Measurements from ENCODE around the gene CLDN18. TPM values are rescaled to one million over a fixed set of nuclear protein-coding genes. Genes with fewer than 3 reads are reported as not detected.

The CLDN18 gene
- polyA plus RNA-seq, 4 donors: 0.19 to 2.7 (median 0.36) TPM

DNA sequence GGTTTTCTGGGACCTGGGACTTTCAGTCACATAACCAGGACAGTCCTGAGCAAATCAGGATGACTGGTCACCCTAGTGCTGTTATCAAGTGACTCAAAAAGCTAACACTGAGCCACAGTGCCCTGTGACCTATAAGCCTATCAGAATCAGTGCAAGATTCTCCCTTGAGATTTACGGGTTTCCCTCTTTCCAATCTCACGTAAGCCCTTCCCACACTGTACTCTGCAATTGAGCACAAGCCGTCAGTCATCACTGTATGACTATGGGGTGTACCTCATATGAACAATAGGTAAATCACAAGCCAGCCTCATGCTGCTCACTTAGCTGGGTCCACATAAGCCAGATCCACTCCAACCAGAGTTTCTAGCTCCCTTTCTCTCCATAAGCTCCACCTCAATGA, 21.0 kb upstream of the CLDN18 start:
- FAIRE-seq: no peak
- no peak for DNase-seq

DNA sequence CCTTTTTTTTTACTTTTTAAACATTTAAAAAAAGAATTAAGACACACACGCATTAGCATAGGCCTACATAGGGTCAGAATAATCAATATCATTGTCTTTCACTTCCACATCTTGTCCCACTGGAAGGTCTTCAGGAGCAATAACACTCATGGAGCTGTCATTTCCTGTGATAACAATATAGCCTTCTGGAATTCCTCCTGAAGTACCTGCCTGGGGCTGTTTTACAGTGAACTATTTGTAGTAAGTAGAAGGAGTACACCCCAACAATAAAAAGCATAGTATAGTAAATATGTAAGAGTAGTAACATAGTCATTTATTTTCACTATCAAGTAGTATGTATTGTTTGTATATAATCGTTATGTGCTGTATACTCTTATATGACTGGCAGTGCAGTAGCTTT, 19.5 kb upstream of the CLDN18 start:
- no peak for FAIRE-seq
- H3K4me1 ChIP-seq (ENCODE audit: control insufficient read depth in 3 of 3, insufficient read depth in 2 of 3, low read depth in 1 of 3, low read length in 2 of 3): no peaks in the 10 kb centered on the region
- no peaks in the 10 kb centered on the region for H3K36me3 ChIP-seq (ENCODE audit: control insufficient read depth in 3 of 3, insufficient read depth in 2 of 3, low read depth in 1 of 3, low read length in 3 of 3)
- 69 to 76% (median 72%) methylated on average over 2 of the region's 2 CpGs for WGBS, 3 donors
- no peaks in the 10 kb centered on the region for H3K27me3 ChIP-seq (ENCODE audit: control insufficient read depth in 3 of 3, insufficient read depth in 3 of 3, low read length in 3 of 3)
- DNase-seq: no peak
- no peak overlapping the region for H3K27ac ChIP-seq (ENCODE audit: low read depth in 1 of 3, low read length in 2 of 3)
- no peaks in the 10 kb centered on the region for H3K9me3 ChIP-seq (ENCODE audit: control insufficient read depth in 2 of 2, insufficient read depth in 1 of 2, low read depth in 1 of 2, low read length in 1 of 2)
- no peak overlapping the region for H3K4me3 ChIP-seq (ENCODE audit: low read depth in 1 of 3, low read length in 3 of 3)

More for the DNA sequence above, 21.0 kb upstream of the CLDN18 start:
- Histone ChIP-seq H3K4me1 (ENCODE audit: control insufficient read depth in 3 of 3, insufficient read depth in 2 of 3, low read depth in 1 of 3, low read length in 2 of 3) (no peaks in the 10 kb centered on the region), H3K27me3 (ENCODE audit: control insufficient read depth in 3 of 3, insufficient read depth in 3 of 3, low read length in 3 of 3) (no peaks in the 10 kb centered on the region), H3K27ac (ENCODE audit: low read depth in 1 of 3, low read length in 2 of 3) (peak overlapping the region in 1 of 3 donors; percentile 51), H3K9me3 (ENCODE audit: control insufficient read depth in 2 of 2, insufficient read depth in 1 of 2, low read depth in 1 of 2, low read length in 1 of 2) (no peaks in the 10 kb centered on the region), H3K4me3 (ENCODE audit: low read depth in 1 of 3, low read length in 3 of 3) (no peak overlapping the region), H3K36me3 (ENCODE audit: control insufficient read depth in 3 of 3, insufficient read depth in 2 of 3, low read depth in 1 of 3, low read length in 3 of 3) (no peaks in the 10 kb centered on the region)
- 65 to 72% (median 70%) methylated on average over 3 of the region's 3 CpGs for WGBS, 3 donors

DNA sequence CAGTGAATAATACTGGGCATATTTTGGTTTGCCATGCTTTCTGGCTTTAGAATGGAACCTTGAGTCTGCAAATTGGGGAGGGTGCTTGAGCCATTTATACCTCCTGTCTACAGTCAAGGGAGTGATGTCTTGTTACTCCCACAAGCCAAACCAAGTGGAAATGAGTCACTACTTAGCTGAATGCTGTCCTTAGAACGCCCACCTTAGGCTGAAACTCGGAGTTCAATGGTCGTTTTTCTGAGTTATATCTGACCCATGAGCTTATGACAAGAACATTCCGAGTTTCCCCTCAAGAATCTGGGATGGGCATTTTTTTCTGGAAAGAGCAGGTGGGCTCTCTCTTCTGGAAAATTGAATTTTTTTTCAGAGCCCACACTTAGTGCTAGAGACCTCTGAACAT, 17.4 kb upstream of the CLDN18 start:
- DNase-seq: no peak
- Histone ChIP-seq H3K4me1 (ENCODE audit: control insufficient read depth in 3 of 3, insufficient read depth in 2 of 3, low read depth in 1 of 3, low read length in 2 of 3) (no peaks in the 10 kb centered on the region), H3K9me3 (ENCODE audit: control insufficient read depth in 2 of 2, insufficient read depth in 1 of 2, low read depth in 1 of 2, low read length in 1 of 2) (no peaks in the 10 kb centered on the region), H3K27ac (ENCODE audit: low read depth in 1 of 3, low read length in 2 of 3) (no peak overlapping the region), H3K27me3 (ENCODE audit: control insufficient read depth in 3 of 3, insufficient read depth in 3 of 3, low read length in 3 of 3) (no peaks in the 10 kb centered on the region), H3K36me3 (ENCODE audit: control insufficient read depth in 3 of 3, insufficient read depth in 2 of 3, low read depth in 1 of 3, low read length in 3 of 3) (no peaks in the 10 kb centered on the region), H3K4me3 (ENCODE audit: low read depth in 1 of 3, low read length in 3 of 3) (no peak overlapping the region)
- FAIRE-seq: no peak
- WGBS, 3 donors: 58 to 65% (median 63%) methylated on average over 4 of the region's 4 CpGs

DNA sequence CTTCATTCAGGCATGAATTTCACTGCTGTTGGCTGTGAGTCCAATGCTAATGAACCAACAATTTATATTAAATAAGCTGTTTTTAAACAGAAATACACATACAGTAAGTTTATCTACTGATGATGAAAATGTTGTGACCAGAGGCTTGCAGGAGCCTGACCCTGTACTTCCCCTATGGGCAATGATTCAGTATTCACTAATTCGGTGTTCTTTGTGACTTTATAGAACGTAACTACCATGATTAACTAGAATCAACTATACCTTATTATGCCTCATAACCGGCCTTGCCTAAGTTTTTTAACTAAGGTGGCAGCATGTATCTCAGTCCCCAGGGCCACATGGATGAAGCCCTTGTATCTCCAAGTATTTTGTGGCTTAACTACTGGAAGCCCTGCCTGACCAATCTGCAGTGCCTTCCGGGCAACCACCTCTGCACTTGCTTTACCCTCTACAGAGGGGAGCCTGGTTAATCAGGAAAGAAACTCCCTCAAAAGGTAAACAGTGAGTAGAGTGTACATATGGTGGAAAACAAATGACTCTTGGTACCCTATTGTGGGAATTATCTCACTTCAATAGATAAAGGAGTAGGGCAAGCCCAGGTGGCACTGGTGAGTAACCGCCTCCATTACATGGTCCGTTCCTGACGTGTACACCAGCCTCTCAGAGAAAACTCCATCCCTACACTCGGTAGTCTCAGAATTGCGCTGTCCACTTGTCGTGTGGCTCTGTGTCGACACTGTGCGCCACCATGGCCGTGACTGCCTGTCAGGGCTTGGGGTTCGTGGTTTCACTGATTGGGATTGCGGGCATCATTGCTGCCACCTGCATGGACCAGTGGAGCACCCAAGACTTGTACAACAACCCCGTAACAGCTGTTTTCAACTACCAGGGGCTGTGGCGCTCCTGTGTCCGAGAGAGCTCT, 11.6 kb upstream of the CLDN18 start:
- H3K27ac ChIP-seq (ENCODE audit: low read depth in 1 of 3, low read length in 2 of 3): no peak overlapping the region
- no peaks in the 10 kb centered on the region for H3K36me3 ChIP-seq (ENCODE audit: control insufficient read depth in 3 of 3, insufficient read depth in 2 of 3, low read depth in 1 of 3, low read length in 3 of 3)
- no peak overlapping the region for H3K4me3 ChIP-seq (ENCODE audit: low read depth in 1 of 3, low read length in 3 of 3)
- WGBS, 3 donors: 81 to 88% (median 84%) methylated on average over 18 of the region's 18 CpGs
- no peaks in the 10 kb centered on the region for H3K4me1 ChIP-seq (ENCODE audit: control insufficient read depth in 3 of 3, insufficient read depth in 2 of 3, low read depth in 1 of 3, low read length in 2 of 3)
- H3K9me3 ChIP-seq (ENCODE audit: control insufficient read depth in 2 of 2, insufficient read depth in 1 of 2, low read depth in 1 of 2, low read length in 1 of 2): no peaks in the 10 kb centered on the region
- no peaks in the 10 kb centered on the region for H3K27me3 ChIP-seq (ENCODE audit: control insufficient read depth in 3 of 3, insufficient read depth in 3 of 3, low read length in 3 of 3)
- no peak for DNase-seq
- no peak for FAIRE-seq

DNA sequence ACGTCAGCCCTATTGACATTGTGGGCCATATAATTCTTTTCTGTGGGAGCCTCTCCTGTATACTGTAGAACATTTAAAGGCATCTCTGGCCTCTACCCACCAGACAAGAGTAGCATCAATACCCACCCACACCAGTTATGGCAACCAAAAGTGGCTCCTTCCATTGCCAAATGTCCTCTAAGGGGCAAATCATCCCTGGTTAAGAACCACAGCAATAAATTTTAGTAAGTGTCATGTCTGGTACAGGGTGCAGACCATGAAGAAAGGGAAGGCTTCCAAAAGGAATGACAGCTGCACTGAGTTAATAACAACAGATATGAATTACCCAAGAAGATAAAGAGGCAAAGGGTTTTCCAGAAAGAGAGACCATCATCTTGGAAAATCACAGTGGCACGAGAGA, 6.9 kb upstream of the CLDN18 start:
- Histone ChIP-seq H3K27me3 (ENCODE audit: control insufficient read depth in 3 of 3, insufficient read depth in 3 of 3, low read length in 3 of 3) (no peaks in the 10 kb centered on the region), H3K4me3 (ENCODE audit: low read depth in 1 of 3, low read length in 3 of 3) (no peak overlapping the region), H3K27ac (ENCODE audit: low read depth in 1 of 3, low read length in 2 of 3) (no peak overlapping the region), H3K9me3 (ENCODE audit: control insufficient read depth in 2 of 2, insufficient read depth in 1 of 2, low read depth in 1 of 2, low read length in 1 of 2) (no peaks in the 10 kb centered on the region), H3K36me3 (ENCODE audit: control insufficient read depth in 3 of 3, insufficient read depth in 2 of 3, low read depth in 1 of 3, low read length in 3 of 3) (no peaks in the 10 kb centered on the region), H3K4me1 (ENCODE audit: control insufficient read depth in 3 of 3, insufficient read depth in 2 of 3, low read depth in 1 of 3, low read length in 2 of 3) (no peaks in the 10 kb centered on the region)
- FAIRE-seq: no peak
- 46 to 61% (median 53%) methylated on average over 2 of the region's 2 CpGs for WGBS, 3 donors
- DNase-seq: no peak

DNA sequence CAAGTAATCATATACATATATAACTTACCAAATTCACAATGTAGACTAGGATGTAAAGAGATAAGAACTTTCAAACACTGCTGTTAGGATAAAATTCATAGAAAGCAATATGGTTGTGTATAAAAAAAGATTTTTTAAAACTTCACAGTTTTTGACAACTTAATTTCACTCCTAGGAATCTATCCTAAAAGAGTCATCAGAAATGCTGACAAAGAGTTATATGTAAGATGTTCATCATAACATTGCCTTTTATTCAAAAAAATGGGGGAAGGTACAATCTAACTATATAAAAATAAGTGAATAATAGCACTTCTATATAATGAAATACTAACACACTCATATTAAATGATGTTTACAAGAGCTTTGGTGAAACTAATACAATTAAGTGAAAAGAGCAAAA, 4.3 kb upstream of the CLDN18 start:
- Histone ChIP-seq H3K4me3 (ENCODE audit: low read depth in 1 of 3, low read length in 3 of 3) (no peak overlapping the region), H3K4me1 (ENCODE audit: control insufficient read depth in 3 of 3, insufficient read depth in 2 of 3, low read depth in 1 of 3, low read length in 2 of 3) (no peaks in the 10 kb centered on the region), H3K9me3 (ENCODE audit: control insufficient read depth in 2 of 2, insufficient read depth in 1 of 2, low read depth in 1 of 2, low read length in 1 of 2) (no peaks in the 10 kb centered on the region), H3K27me3 (ENCODE audit: control insufficient read depth in 3 of 3, insufficient read depth in 3 of 3, low read length in 3 of 3) (no peaks in the 10 kb centered on the region), H3K27ac (ENCODE audit: low read depth in 1 of 3, low read length in 2 of 3) (no peak overlapping the region), H3K36me3 (ENCODE audit: control insufficient read depth in 3 of 3, insufficient read depth in 2 of 3, low read depth in 1 of 3, low read length in 3 of 3) (no peaks in the 10 kb centered on the region)
- FAIRE-seq (no peak), DNase-seq (no peak)

DNA sequence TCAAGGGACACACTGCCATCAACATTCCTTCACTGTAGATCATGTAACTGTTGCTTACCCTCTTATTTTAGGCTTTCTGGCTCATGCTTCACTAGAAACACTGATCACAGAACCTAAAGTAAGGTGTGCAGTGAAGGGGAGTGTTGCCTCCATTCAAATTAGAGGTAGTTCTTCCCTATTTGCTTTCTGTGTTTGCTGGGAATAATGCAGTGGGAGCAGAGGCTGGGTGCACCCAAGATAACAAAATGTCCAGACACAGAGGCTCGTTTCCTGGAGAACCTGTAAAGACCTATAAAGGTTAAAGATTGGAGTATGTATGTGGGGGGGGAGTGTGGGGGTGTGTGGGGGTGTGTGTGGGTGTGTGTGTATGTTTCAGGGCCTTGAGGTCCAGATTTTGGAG, 2.1 kb upstream of the CLDN18 start:
- H3K27me3 ChIP-seq (ENCODE audit: control insufficient read depth in 3 of 3, insufficient read depth in 3 of 3, low read length in 3 of 3): no peaks in the 10 kb centered on the region
- no peaks in the 10 kb centered on the region for H3K36me3 ChIP-seq (ENCODE audit: control insufficient read depth in 3 of 3, insufficient read depth in 2 of 3, low read depth in 1 of 3, low read length in 3 of 3)
- DNase-seq (no peak), FAIRE-seq (no peak)
- H3K4me3 ChIP-seq (ENCODE audit: low read depth in 1 of 3, low read length in 3 of 3): no peak overlapping the region
- H3K4me1 ChIP-seq (ENCODE audit: control insufficient read depth in 3 of 3, insufficient read depth in 2 of 3, low read depth in 1 of 3, low read length in 2 of 3): no peaks in the 10 kb centered on the region
- WGBS, 3 donors: 18 to 44% (median 24%) methylated on average over 1 of the region's 1 CpG
- H3K9me3 ChIP-seq (ENCODE audit: control insufficient read depth in 2 of 2, insufficient read depth in 1 of 2, low read depth in 1 of 2, low read length in 1 of 2): no peaks in the 10 kb centered on the region
- H3K27ac ChIP-seq (ENCODE audit: low read depth in 1 of 3, low read length in 2 of 3): no peak overlapping the region

DNA sequence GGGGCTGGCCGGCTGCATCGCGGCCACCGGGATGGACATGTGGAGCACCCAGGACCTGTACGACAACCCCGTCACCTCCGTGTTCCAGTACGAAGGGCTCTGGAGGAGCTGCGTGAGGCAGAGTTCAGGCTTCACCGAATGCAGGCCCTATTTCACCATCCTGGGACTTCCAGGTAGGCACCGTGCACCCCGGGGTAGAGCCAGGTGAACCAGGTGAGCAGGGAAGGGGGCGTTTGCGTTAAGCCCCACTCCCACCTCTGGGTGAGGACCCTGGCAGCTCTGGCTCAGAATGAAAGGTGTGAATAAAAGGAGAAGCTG, 267 bp downstream of the CLDN18 start:
- Histone ChIP-seq H3K4me1 (ENCODE audit: control insufficient read depth in 3 of 3, insufficient read depth in 2 of 3, low read depth in 1 of 3, low read length in 2 of 3) (no peaks in the 10 kb centered on the region), H3K4me3 (ENCODE audit: low read depth in 1 of 3, low read length in 3 of 3) (no peak overlapping the region), H3K27ac (ENCODE audit: low read depth in 1 of 3, low read length in 2 of 3) (no peak overlapping the region), H3K9me3 (ENCODE audit: control insufficient read depth in 2 of 2, insufficient read depth in 1 of 2, low read depth in 1 of 2, low read length in 1 of 2) (no peaks in the 10 kb centered on the region), H3K36me3 (ENCODE audit: control insufficient read depth in 3 of 3, insufficient read depth in 2 of 3, low read depth in 1 of 3, low read length in 3 of 3) (no peaks in the 10 kb centered on the region), H3K27me3 (ENCODE audit: control insufficient read depth in 3 of 3, insufficient read depth in 3 of 3, low read length in 3 of 3) (no peaks in the 10 kb centered on the region)
- FAIRE-seq (no peak), DNase-seq (no peak)
- 86 to 94% (median 89%) methylated on average over 14 of the region's 14 CpGs for WGBS, 3 donors

DNA sequence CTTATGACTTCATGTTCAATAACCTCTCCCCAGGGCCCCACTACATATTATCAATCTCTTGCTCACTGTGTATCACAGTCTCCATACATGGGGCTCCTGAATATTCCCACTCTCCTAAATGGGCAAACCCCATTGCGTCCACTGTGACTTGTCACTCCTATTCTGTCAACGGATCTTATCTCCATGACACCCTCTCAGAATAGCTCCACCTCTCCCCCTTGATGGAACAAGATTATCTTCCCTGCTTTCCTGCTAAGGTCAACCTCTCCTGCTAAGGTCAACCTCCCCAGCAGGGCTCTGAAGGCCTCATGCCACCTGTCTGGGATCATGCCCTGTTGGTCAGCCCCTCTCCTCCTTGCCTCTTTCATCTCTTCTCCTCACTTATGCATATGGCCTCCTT, 1.8 kb downstream of the CLDN18 start:
- Histone ChIP-seq H3K27me3 (ENCODE audit: control insufficient read depth in 3 of 3, insufficient read depth in 3 of 3, low read length in 3 of 3) (no peaks in the 10 kb centered on the region), H3K27ac (ENCODE audit: low read depth in 1 of 3, low read length in 2 of 3) (no peak overlapping the region), H3K9me3 (ENCODE audit: control insufficient read depth in 2 of 2, insufficient read depth in 1 of 2, low read depth in 1 of 2, low read length in 1 of 2) (no peaks in the 10 kb centered on the region), H3K4me3 (ENCODE audit: low read depth in 1 of 3, low read length in 3 of 3) (no peak overlapping the region), H3K4me1 (ENCODE audit: control insufficient read depth in 3 of 3, insufficient read depth in 2 of 3, low read depth in 1 of 3, low read length in 2 of 3) (no peaks in the 10 kb centered on the region), H3K36me3 (ENCODE audit: control insufficient read depth in 3 of 3, insufficient read depth in 2 of 3, low read depth in 1 of 3, low read length in 3 of 3) (no peaks in the 10 kb centered on the region)
- 44 to 67% (median 49%) methylated on average over 2 of the region's 2 CpGs for WGBS, 3 donors
- FAIRE-seq: no peak
- no peak for DNase-seq

All from small intestine (tissue), 7 donors.